Dendritic cell treated with granulocyte-macrophage colony-stimulating factor and Interleukin-4, amounts not matched to agents 40 ng/mL and 50 ng/mL, for 4 days (primary cell): ENCODE data around the gene CMIP.
A peak's percentile ranks its signal among the peaks of the same experiment; 100 is the strongest.
"Not testable (repeated sequence)": the region's sequence is repeated elsewhere in the genome, so short reads cannot be mapped to it uniquely, and the experiment has no call there.

ENCODE experiments used
- H3K27ac Mint-ChIP-seq: one replicate; pipeline ENCODE4 v1.8.0; 2022; ENCODE audit warnings: mild to moderate bottlenecking, mixed read lengths
- H3K27me3 Mint-ChIP-seq: one replicate; pipeline ENCODE4 v1.8.0; 2022; ENCODE audit warnings: mild to moderate bottlenecking, mixed read lengths
- H3K36me3 Mint-ChIP-seq: one replicate; pipeline ENCODE4 v1.8.0; 2022; ENCODE audit warnings: low read depth, mixed read lengths
- H3K4me1 Mint-ChIP-seq: one replicate; pipeline ENCODE4 v1.8.0; 2022; ENCODE audit warnings: low read depth, mixed read lengths
- H3K4me3 Mint-ChIP-seq: one replicate; pipeline ENCODE4 v1.8.0; 2022; ENCODE audit warnings: mild to moderate bottlenecking, moderate library complexity, mixed read lengths
- H3K9me3 Mint-ChIP-seq: one replicate; pipeline ENCODE4 v1.8.0; 2022; ENCODE audit warnings: mixed read lengths
- intact Hi-C: fragments of 100-400 bp; cut with micrococcal nuclease; formaldehyde crosslinking; loops from one replicate; pipeline ENCODE4 v1.15.0; 2022

Gene CMIP

DNA sequence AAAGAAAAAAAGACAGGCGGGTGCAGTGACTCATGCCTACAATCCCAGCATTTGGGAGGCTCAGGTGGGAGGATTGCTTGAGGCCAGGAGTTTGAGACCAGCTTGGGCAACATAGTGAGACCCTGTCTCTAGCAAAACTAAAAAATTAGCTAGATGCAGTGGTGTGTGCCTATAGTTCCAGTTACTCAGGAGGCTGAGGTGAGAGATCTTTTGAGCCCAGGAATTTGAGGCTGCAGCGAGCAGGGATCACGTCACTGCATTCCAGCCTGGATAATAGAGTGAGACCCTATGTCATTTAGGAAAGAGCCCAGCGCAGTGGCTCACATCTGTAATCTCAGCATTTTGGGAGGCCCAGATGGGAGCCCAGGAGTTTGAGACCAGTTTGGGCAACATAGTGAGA, 126.6 kb downstream of the CMIP start:
- no peak overlapping the region for H3K4me3 Mint-ChIP-seq
- H3K4me1 Mint-ChIP-seq = peaks cover 38% of the 10 kb centered on the region
- H3K27ac Mint-ChIP-seq = no peak overlapping the region
- intact Hi-C loops = no loop called here
- no peaks in the 10 kb centered on the region for H3K27me3 Mint-ChIP-seq
- H3K36me3 Mint-ChIP-seq = peaks cover 41% of the 10 kb centered on the region
- H3K9me3 Mint-ChIP-seq = no peaks in the 10 kb centered on the region

- Mint-ChIP-seq H3K4me3 (no peak overlapping the region), H3K27me3 (no peaks in the 10 kb centered on the region), H3K4me1 (peaks cover 34% of the 10 kb centered on the region), H3K36me3 (peaks cover 37% of the 10 kb centered on the region), H3K27ac (peak overlapping the region; percentile 56), H3K9me3 (no peaks in the 10 kb centered on the region)
- intact Hi-C loops = no loop called here
These were observed 127.2 kb downstream of the CMIP start for GRCh38 chr16:81571592-81572385.

- H3K9me3 Mint-ChIP-seq = no peaks in the 10 kb centered on the region
- no peaks in the 10 kb centered on the region for H3K27me3 Mint-ChIP-seq
- peak overlapping the region; percentile 56 for H3K27ac Mint-ChIP-seq
- H3K36me3 Mint-ChIP-seq = peaks cover 34% of the 10 kb centered on the region
- intact Hi-C loops = no loop called here
- no peak overlapping the region for H3K4me3 Mint-ChIP-seq
- H3K4me1 Mint-ChIP-seq = peaks cover 27% of the 10 kb centered on the region
These were observed 128.0 kb downstream of the CMIP start for GRCh38 chr16:81572386-81573144.

DNA sequence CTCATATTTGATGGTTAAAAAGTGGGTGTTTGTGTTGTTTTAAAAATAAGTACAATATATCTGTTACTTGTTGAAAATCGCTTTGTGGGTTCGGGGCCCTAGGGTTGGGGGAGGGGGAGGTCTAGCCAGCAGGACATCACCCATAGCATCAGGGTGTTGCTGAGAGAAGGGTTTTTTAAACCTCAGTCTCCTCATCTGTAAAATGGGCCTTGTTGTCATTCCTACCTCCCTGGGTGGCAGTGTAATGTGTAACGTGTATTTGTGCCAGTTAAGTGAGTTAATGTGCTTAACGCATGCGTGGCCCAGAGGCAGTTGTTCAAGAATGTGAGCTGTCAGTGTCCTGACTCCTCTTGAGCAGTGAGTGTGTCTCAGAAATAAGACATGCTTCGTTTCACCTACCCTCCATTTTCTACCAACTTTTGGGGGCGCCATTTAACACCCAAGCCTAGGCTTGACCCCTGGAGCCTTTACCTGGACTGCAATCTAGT, 129.0 kb downstream of the CMIP start:
- Mint-ChIP-seq H3K4me1 (peaks cover 18% of the 10 kb centered on the region), H3K27me3 (no peaks in the 10 kb centered on the region), H3K36me3 (peaks cover 28% of the 10 kb centered on the region), H3K4me3 (no peak overlapping the region), H3K9me3 (no peaks in the 10 kb centered on the region), H3K27ac (no peak overlapping the region)
- intact Hi-C loops = no loop called here

GRCh38 chr16:81574168-81574567, 129.6 kb downstream of the CMIP start:
- no peak overlapping the region for H3K27ac Mint-ChIP-seq
- no peak overlapping the region for H3K4me3 Mint-ChIP-seq
- H3K27me3 Mint-ChIP-seq = no peaks in the 10 kb centered on the region
- H3K4me1 Mint-ChIP-seq = peaks cover 20% of the 10 kb centered on the region
- H3K36me3 Mint-ChIP-seq = peaks cover 22% of the 10 kb centered on the region
- intact Hi-C loops = no loop called here
- H3K9me3 Mint-ChIP-seq = no peaks in the 10 kb centered on the region

DNA sequence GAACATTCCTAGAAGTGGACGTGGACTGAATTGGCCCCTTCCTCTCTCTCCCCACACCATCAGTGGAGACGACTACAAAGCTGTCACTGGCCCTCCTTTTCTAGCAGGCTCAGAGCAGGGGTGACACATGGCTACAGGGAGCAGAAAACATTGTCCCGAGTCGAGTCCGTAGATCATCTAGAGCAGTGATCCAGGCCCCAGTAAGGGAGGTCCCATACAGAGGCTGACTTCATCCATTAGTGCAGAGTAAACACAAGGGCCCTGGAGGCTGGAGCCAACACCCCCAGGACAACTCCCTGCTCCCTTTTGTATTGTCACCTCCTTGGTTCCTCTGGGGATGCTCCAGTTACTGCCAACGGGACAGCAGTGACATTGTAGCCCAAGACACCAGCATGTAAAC, 130.7 kb downstream of the CMIP start:
- intact Hi-C loops = no loop called here
- H3K27ac Mint-ChIP-seq = no peak overlapping the region
- H3K9me3 Mint-ChIP-seq = no peaks in the 10 kb centered on the region
- peaks cover 19% of the 10 kb centered on the region for H3K4me1 Mint-ChIP-seq
- H3K4me3 Mint-ChIP-seq = no peak overlapping the region
- H3K36me3 Mint-ChIP-seq = peaks cover 11% of the 10 kb centered on the region
- H3K27me3 Mint-ChIP-seq = no peaks in the 10 kb centered on the region

DNA sequence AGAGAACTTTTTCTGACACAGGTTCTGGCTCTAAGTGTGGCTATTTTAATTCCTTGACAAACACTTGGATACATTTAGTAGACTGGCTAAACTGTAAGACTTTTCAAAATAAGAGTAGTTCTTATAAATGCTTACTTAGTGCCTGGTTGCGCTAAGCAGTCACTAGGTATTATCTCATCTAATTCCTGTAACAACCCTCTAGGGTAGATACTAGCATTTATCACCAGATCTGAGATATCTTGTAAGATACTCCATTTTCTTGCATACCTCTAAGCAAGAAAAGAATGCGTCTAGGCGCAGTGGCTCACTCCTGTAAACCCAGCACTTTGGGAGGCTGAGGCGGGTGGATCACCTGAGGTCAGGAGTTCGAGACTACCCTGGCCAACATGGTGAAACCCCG, 131.2 kb downstream of the CMIP start:
- no peaks in the 10 kb centered on the region for H3K9me3 Mint-ChIP-seq
- no peak overlapping the region for H3K27ac Mint-ChIP-seq
- H3K4me3 Mint-ChIP-seq = no peak overlapping the region
- intact Hi-C loops = no loop called here
- peaks cover 22% of the 10 kb centered on the region for H3K4me1 Mint-ChIP-seq
- no peaks in the 10 kb centered on the region for H3K27me3 Mint-ChIP-seq
- H3K36me3 Mint-ChIP-seq = peaks cover 15% of the 10 kb centered on the region

GRCh38 chr16:81576696-81577095, 132.1 kb downstream of the CMIP start:
- peaks cover 17% of the 10 kb centered on the region for H3K36me3 Mint-ChIP-seq
- no peaks in the 10 kb centered on the region for H3K27me3 Mint-ChIP-seq
- intact Hi-C loops = no loop called here
- H3K4me3 Mint-ChIP-seq = no peak overlapping the region
- H3K4me1 Mint-ChIP-seq = peaks cover 24% of the 10 kb centered on the region
- no peak overlapping the region for H3K27ac Mint-ChIP-seq
- H3K9me3 Mint-ChIP-seq = no peaks in the 10 kb centered on the region

DNA sequence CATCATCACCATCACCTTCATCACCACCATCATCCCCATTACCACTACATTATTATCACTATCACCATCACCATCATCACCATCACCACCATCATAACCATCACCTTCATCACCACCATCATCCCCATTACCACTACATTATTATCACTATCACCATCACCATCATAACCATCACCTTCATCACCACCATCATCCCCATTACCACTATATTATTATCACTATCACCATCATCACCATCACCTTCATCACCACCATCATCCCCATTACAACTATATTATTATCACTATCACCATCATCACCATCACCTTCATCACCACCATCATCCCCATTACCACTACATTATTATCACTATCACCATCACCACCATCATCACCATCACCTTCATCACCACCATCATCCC, 132.7 kb downstream of the CMIP start:
- intact Hi-C loops, H3K27me3 Mint-ChIP-seq, H3K27ac Mint-ChIP-seq, H3K4me3 Mint-ChIP-seq, H3K9me3 Mint-ChIP-seq: not testable (repeated sequence)
- peaks cover 18% of the 10 kb centered on the region for H3K4me1 Mint-ChIP-seq
- peaks cover 13% of the 10 kb centered on the region for H3K36me3 Mint-ChIP-seq

GRCh38 chr16:81578076-81578475, 133.5 kb downstream of the CMIP start:
- H3K4me3 Mint-ChIP-seq = no peak overlapping the region
- H3K27me3 Mint-ChIP-seq = no peaks in the 10 kb centered on the region
- peaks cover 16% of the 10 kb centered on the region for H3K36me3 Mint-ChIP-seq
- no peak overlapping the region for H3K27ac Mint-ChIP-seq
- peaks cover 20% of the 10 kb centered on the region for H3K4me1 Mint-ChIP-seq
- no peaks in the 10 kb centered on the region for H3K9me3 Mint-ChIP-seq
- intact Hi-C loops = no loop called here

- H3K36me3 Mint-ChIP-seq = peaks cover 24% of the 10 kb centered on the region
- H3K27ac Mint-ChIP-seq = no peak overlapping the region
- intact Hi-C loops = no loop called here
- no peak overlapping the region for H3K4me3 Mint-ChIP-seq
- H3K9me3 Mint-ChIP-seq = no peaks in the 10 kb centered on the region
- no peaks in the 10 kb centered on the region for H3K27me3 Mint-ChIP-seq
- peaks cover 26% of the 10 kb centered on the region for H3K4me1 Mint-ChIP-seq
These were observed 134.2 kb downstream of the CMIP start for GRCh38 chr16:81578636-81579413.

- Mint-ChIP-seq H3K27ac (no peak overlapping the region), H3K36me3 (peaks cover 44% of the 10 kb centered on the region), H3K9me3 (no peaks in the 10 kb centered on the region), H3K4me3 (no peak overlapping the region), H3K27me3 (no peaks in the 10 kb centered on the region), H3K4me1 (peaks cover 36% of the 10 kb centered on the region)
- intact Hi-C loops = no loop called here
These were observed 136.5 kb downstream of the CMIP start for GRCh38 chr16:81581107-81581506.

DNA sequence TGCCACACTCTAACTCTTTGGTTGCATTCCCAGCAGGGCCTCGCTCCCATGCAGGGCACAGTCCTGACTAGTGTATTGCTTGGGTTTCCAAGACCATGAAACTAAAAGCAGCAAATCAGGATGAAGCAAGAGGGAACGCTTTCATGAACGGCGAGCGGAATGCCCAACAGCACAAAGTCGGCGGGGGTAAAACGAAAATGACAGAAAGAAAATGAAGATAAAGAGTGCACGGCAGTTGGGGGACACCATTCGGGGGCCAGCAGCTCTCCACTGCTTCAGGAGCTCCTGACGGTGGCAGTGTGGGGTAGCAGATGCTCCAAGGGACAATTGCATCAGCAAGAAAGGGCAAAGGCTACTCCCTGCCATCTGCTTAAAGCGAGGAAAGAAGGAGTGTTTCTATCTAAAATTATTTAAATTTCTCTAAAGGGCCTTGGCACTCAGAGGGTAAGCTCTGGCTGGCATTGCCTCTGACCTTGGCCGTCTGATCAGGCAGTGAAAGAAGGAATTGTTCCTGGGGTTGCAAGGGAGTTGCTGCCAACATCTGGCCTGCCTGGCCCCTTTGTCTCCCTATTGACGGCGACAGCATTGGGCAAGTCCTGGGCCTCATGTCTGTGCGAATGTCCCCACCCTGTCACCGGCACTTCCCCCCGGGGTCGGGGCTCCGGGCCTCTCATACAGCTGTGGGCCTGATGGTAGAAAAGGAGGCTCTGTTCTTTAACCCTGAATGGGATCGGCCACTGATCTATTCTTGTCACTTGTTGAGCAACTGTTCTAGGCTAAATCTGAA, 138.2 kb downstream of the CMIP start:
- Mint-ChIP-seq H3K27me3 (no peaks in the 10 kb centered on the region), H3K4me3 (no peak overlapping the region), H3K4me1 (peaks cover 45% of the 10 kb centered on the region), H3K27ac (peak overlapping the region; percentile 0), H3K36me3 (peaks cover 60% of the 10 kb centered on the region), H3K9me3 (no peaks in the 10 kb centered on the region)
- intact Hi-C loops = no loop called here
